Gastrocnemius medialis (tissue), 4 donors: ENCODE data around the gene REPS2. TPM values are rescaled to one million over a fixed set of nuclear protein-coding genes. Genes with fewer than 3 reads are reported as not detected.

Source experiments
- ATAC-seq, 2 donors: fragments of 150-250 bp; one replicate each; pipeline ENCODE4 v1.9.1; 2016
- DNase-seq, 2 donors: peaks; one replicate each; pipeline ENCODE4 v3.0.0-alpha.2; 2019
- H3K27ac ChIP-seq, 4 donors: fragments of 200-600 bp; sonication (generic); 1 replicate in 1 of 4; 2 replicates in 3 of 4; pipeline ENCODE4 v1.5.1; 2016 to 2018; ENCODE audit warnings: mild to moderate bottlenecking in 2 of 4, moderate library complexity in 1 of 4
- H3K27me3 ChIP-seq, 3 donors: fragments of 200-600 bp; sonication (generic) in 2 of 3; 1 replicate in 1 of 3; 2 replicates in 2 of 3; pipeline versions ENCODE4 v1.5.1 to v1.6.0; 2016 to 2019; ENCODE audit warnings: mild to moderate bottlenecking in 1 of 3, moderate library complexity in 1 of 3
- H3K36me3 ChIP-seq, 2 donors: fragments of 200-600 bp; sonication (generic) in 1 of 2; one replicate each; pipeline ENCODE4 v1.5.1; 2017 to 2018
- H3K4me1 ChIP-seq, 2 donors: fragments of 200-600 bp; sonication (generic) in 1 of 2; one replicate each; pipeline ENCODE4 v1.5.1; 2016 to 2017; ENCODE audit warnings: mild to moderate bottlenecking in 2 of 2
- H3K4me3 ChIP-seq, 4 donors: fragments of 200-600 bp; sonication (generic) in 3 of 4; 1 replicate in 1 of 4; 2 replicates in 3 of 4; pipeline ENCODE4 v1.5.1; 2016 to 2019; ENCODE audit warnings: mild to moderate bottlenecking in 2 of 4
- H3K9me3 ChIP-seq, 3 donors: fragments of 200-600 bp; sonication (generic) in 2 of 3; 1 replicate in 1 of 3; 2 replicates in 2 of 3; pipeline ENCODE4 v1.5.1; 2016 to 2019
- POLR2A ChIP-seq, 2 donors: fragments of 450-650 bp; IDR thresholded peaks; one replicate each; pipeline ENCODE4 v1.6.1; 2017; ENCODE audit warnings: antibody characterized with exemption in 2 of 2, mild to moderate bottlenecking in 2 of 2, moderate library complexity in 2 of 2
- in situ Hi-C, 4 donors: fragments of 200-750 bp; cut with MboI; loops; one replicate each; pipeline versions ENCODE4 v1.15.0 to v1.8.0; 2017; ENCODE audit warnings: low sequenced_read_pairs in 4 of 4
- intact Hi-C: fragments of 100-400 bp; cut with DNase I; formaldehyde crosslinking; loops from one replicate; pipeline ENCODE4 v1.15.1; 2023; ENCODE audit warnings: low total_unique reads
- total RNA-seq, 4 donors: library from RNA; depleted of rRNA; stranded (reverse); fragments of >200 nt; gene quantifications; one replicate each; pipeline versions ENCODE4 v1.1.0 to v1.2.3, GENCODE V29; 2016
- TF ChIP-seq, protein P1 (sequence below), 5 experiments: fragments of 450-650 bp in 3 of 5; fragments of 200-600 bp in 2 of 5; sonication (generic) in 2 of 5; IDR thresholded peaks in 4 of 5; conservative IDR thresholded peaks in 1 of 5; 1 replicate in 4 of 5; 2 replicates in 1 of 5; pipeline ENCODE4 v1.5.1; 2016 to 2019; ENCODE audit warnings: antibody characterized with exemption in 5 of 5, mild to moderate bottlenecking in 3 of 5, moderate library complexity in 3 of 5

REPS2 gene
- total RNA-seq, 4 donors from 2014 or later, result 1.8 to 8.8 (median 3.2) TPM

DNA sequence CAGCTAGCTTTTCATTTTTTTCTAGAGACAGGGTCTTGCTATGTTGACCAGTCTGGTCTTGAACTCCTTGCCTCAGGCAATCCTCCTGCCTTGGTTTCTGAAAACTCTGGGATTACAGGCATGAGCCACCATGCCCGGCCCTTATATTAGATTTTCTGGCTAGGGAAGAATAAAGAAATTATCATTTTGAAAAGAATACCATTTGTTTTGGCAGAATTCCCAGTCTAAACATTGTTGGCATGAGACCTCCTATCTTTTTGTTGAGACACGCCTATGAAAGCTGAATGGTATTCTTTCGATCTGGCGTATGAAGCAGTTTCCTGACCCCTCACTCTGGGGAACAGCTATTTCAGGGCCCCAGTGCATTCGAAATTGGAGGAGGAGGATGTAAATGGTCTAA is 107.0 kb downstream of the REPS2 start:
- DNase-seq, result no peak
- H3K36me3 ChIP-seq, result no peaks in the 10 kb centered on the region
- no peaks in the 10 kb centered on the region for H3K27me3 ChIP-seq
- H3K4me3 ChIP-seq, result no peak overlapping the region
- intact Hi-C loops (no loop called here), in situ Hi-C loops (no loop called here)
- no peak for ATAC-seq
- no peak overlapping the region for H3K27ac ChIP-seq
- no peaks in the 10 kb centered on the region for H3K9me3 ChIP-seq
- TF ChIP-seq, protein P1, sequence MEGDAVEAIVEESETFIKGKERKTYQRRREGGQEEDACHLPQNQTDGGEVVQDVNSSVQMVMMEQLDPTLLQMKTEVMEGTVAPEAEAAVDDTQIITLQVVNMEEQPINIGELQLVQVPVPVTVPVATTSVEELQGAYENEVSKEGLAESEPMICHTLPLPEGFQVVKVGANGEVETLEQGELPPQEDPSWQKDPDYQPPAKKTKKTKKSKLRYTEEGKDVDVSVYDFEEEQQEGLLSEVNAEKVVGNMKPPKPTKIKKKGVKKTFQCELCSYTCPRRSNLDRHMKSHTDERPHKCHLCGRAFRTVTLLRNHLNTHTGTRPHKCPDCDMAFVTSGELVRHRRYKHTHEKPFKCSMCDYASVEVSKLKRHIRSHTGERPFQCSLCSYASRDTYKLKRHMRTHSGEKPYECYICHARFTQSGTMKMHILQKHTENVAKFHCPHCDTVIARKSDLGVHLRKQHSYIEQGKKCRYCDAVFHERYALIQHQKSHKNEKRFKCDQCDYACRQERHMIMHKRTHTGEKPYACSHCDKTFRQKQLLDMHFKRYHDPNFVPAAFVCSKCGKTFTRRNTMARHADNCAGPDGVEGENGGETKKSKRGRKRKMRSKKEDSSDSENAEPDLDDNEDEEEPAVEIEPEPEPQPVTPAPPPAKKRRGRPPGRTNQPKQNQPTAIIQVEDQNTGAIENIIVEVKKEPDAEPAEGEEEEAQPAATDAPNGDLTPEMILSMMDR (IDR thresholded peaks at IDR 0.05 in 4 of 5, conservative IDR thresholded peaks at IDR 0.05 in 1 of 5), result no peak
- TF ChIP-seq POLR2A (IDR thresholded peaks at IDR 0.05), result no peak
- H3K4me1 ChIP-seq, result no peaks in the 10 kb centered on the region

DNA sequence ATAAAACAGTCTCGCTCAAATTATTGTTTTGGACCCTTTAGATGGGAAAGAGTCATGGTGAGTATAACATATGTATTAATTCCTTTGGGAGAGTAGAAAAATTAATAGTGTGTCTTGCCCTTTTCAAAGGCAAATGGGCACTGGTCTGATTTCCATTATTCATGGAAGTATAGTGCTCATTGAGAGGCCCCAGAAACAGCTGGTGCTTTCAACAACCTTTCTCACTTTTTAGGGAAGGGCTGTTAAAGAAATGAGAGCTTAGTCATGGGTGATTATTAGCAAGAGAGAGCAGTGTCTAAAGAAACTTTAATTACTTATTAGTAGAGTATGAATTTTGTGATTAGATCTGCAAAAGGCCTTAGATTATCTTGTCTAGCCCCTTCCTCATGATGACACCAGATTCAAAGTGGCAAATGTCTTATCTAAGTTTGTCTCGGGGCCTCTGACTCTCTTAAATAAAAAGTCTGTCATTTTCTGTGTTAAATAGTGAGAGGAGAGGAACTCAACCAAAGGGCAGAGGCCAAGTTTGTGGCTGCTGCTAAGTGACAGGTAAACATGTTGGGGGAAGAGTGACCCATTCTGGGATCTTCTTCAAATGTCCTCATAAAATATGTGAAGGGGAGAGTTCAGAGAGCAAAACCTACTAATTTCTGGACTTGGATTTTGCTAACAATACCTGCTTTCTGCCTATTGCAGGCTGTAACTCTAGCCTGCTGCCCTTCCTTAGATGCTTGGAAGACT is 110.6 kb downstream of the REPS2 start:
- ATAC-seq (no peak), DNase-seq (no peak)
- Histone ChIP-seq H3K27me3 (peaks cover 0 to 3% (median 2%) of the 10 kb centered on the region in 3 donors), H3K36me3 (no peaks in the 10 kb centered on the region), H3K27ac (no peak overlapping the region), H3K9me3 (no peaks in the 10 kb centered on the region), H3K4me1 (no peaks in the 10 kb centered on the region), H3K4me3 (no peak overlapping the region)
- no peak for TF ChIP-seq POLR2A (IDR thresholded peaks at IDR 0.05)
- TF ChIP-seq, protein P1 (IDR thresholded peaks at IDR 0.05 in 4 of 5, conservative IDR thresholded peaks at IDR 0.05 in 1 of 5), result no peak
- in situ Hi-C loops (no loop called here), intact Hi-C loops (no loop called here)

DNA sequence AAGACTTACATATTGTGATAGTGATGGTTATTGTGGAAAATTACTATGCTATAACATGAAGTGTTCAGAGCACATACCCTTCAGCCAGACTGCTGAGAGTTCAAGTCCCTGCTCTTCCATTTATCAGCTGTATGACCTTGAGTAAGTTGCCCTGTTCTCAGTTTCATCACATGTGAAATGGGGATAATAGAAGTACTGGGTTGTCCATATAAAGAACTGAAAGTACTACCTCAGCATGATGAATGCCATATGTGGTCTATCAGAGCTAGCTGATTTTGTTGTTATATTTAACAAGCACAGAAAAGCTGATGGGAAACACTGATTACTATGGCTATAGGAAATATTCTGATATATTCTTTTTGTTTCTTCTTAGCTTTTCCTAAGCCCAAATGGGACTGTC is 115.6 kb downstream of the REPS2 start:
- ATAC-seq, result no peak
- TF ChIP-seq, protein P1 (IDR thresholded peaks at IDR 0.05 in 4 of 5, conservative IDR thresholded peaks at IDR 0.05 in 1 of 5), result no peak
- no peak for TF ChIP-seq POLR2A (IDR thresholded peaks at IDR 0.05)
- Histone ChIP-seq H3K4me1 (no peaks in the 10 kb centered on the region), H3K27ac (no peak overlapping the region), H3K4me3 (no peak overlapping the region), H3K27me3 (peaks cover 0 to 3% (median 2%) of the 10 kb centered on the region in 3 donors), H3K36me3 (no peaks in the 10 kb centered on the region), H3K9me3 (no peaks in the 10 kb centered on the region)
- intact Hi-C loops (no loop called here), in situ Hi-C loops (no loop called here)
- no peak for DNase-seq

DNA sequence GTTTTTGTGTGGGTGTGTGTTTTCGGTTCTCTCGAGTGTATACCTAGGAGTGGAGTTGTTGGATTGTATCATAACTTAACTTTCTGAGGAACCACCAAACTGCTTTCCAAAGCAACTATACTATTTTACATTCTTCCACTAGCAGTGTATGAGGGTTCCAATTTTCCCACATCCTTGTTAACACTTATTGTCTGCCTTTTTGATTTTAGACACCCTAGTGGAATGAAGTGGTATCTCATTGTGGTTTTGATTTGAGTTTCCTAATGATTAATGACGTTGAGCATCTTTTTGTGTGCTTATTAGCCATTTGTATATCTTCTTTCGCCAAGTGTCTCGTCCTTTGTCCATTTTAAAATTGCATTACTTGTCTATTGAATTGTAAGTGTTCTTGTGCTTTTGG is 118.6 kb downstream of the REPS2 start:
- peaks cover 0 to 3% (median 0%) of the 10 kb centered on the region in 3 donors for H3K27me3 ChIP-seq
- H3K9me3 ChIP-seq, result no peaks in the 10 kb centered on the region
- ATAC-seq, result no peak
- H3K27ac ChIP-seq, result no peak overlapping the region
- DNase-seq, result no peak
- intact Hi-C loops, result no loop called here
- no peaks in the 10 kb centered on the region for H3K36me3 ChIP-seq
- no peak overlapping the region for H3K4me3 ChIP-seq
- no peaks in the 10 kb centered on the region for H3K4me1 ChIP-seq
- in situ Hi-C loops, result no loop called here
- TF ChIP-seq, protein P1 (IDR thresholded peaks at IDR 0.05 in 4 of 5, conservative IDR thresholded peaks at IDR 0.05 in 1 of 5), result no peak
- no peak for TF ChIP-seq POLR2A (IDR thresholded peaks at IDR 0.05)

DNA sequence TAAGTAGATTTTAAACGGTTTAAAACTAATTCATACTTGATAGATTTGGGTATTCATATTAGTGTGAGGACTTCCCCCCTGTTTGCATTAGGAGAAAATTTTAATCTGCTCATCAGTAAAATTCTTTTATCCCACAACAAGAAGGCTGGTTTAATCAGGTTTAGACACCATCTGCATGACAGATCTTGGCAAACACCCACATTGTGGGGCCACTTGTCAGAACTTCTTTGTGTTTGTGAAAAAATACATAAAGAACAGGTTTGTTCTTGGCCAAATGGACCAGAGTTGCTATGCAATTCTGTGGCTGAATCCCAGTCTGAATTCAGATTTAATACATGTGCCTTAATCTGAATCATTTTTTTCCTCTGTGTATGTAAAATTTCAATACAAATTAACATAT is 121.1 kb downstream of the REPS2 start:
- intact Hi-C loops (no loop called here), in situ Hi-C loops (no loop called here)
- DNase-seq (no peak), ATAC-seq (no peak)
- no peak overlapping the region for H3K4me3 ChIP-seq
- no peaks in the 10 kb centered on the region for H3K4me1 ChIP-seq
- H3K27ac ChIP-seq, result no peak overlapping the region
- no peaks in the 10 kb centered on the region for H3K36me3 ChIP-seq
- TF ChIP-seq POLR2A (IDR thresholded peaks at IDR 0.05), result no peak
- TF ChIP-seq, protein P1 (IDR thresholded peaks at IDR 0.05 in 4 of 5, conservative IDR thresholded peaks at IDR 0.05 in 1 of 5), result no peak
- no peaks in the 10 kb centered on the region for H3K27me3 ChIP-seq
- no peaks in the 10 kb centered on the region for H3K9me3 ChIP-seq
